ENCODE measurements around the gene MTUS2.

DNA sequence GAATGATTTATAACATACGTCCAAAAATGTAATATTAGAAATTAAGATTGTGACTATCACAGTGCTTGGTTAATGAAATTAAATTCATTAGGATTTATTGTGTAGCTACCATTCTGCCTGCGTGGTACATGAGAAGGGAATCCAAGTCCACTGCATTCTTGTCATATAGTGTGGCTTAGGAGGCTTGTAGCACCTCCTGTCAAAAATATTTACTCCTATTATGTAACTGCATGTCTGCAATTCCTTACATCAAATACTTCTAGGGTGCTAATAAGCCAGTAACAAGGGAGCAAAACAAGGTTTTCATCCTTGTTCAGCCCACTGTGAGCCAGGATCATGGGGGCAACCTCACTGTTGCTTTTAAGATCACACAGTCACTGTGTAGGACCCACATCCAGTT is 576.3 kb downstream of the MTUS2 start:
- TF ChIP-seq, protein P1, sequence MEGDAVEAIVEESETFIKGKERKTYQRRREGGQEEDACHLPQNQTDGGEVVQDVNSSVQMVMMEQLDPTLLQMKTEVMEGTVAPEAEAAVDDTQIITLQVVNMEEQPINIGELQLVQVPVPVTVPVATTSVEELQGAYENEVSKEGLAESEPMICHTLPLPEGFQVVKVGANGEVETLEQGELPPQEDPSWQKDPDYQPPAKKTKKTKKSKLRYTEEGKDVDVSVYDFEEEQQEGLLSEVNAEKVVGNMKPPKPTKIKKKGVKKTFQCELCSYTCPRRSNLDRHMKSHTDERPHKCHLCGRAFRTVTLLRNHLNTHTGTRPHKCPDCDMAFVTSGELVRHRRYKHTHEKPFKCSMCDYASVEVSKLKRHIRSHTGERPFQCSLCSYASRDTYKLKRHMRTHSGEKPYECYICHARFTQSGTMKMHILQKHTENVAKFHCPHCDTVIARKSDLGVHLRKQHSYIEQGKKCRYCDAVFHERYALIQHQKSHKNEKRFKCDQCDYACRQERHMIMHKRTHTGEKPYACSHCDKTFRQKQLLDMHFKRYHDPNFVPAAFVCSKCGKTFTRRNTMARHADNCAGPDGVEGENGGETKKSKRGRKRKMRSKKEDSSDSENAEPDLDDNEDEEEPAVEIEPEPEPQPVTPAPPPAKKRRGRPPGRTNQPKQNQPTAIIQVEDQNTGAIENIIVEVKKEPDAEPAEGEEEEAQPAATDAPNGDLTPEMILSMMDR (IDR thresholded peaks at IDR 0.05) = no peak
- TF ChIP-seq POLR2A (IDR thresholded peaks at IDR 0.05) = no peak

Measured in body of pancreas (tissue), 4 donors.